PC-9 (cell line): ENCODE results near the gene ATP12A. TPM values are rescaled to one million over a fixed set of nuclear protein-coding genes. Genes with fewer than 3 reads are reported as not detected.
A peak's percentile ranks its signal among the peaks of the same experiment; 100 is the strongest.

Source experiments
- BruUV-seq: library from RNA; stranded (reverse); fragments of 400-500 nt; replicated peaks from 2 replicates; lab custom pipeline; 2021; lab: Mats Ljungman, UMichigan
- CTCF ChIA-PET: fragments of 300-600 bp; sonication (Branson Sonifier 250); formaldehyde crosslinking; loops from one replicate; lab custom pipeline; 2022; ENCODE audit warnings: antibody characterized with exemption; lab: Charles Lee
- POLR2A ChIA-PET: fragments of 300-600 bp; sonication (Branson Sonifier 250); formaldehyde crosslinking; loops from one replicate; lab custom pipeline; 2022; ENCODE audit warnings: antibody characterized with exemption; ENCODE audit not compliant: unreplicated experiment; lab: Charles Lee
- DNase-seq, 2 experiments: peaks; one replicate each; pipeline versions ENCODE4 v3.0.0 to v3.0.0-alpha.2; 2015 to 2022; ENCODE audit warnings: mixed read lengths in 1 of 2
- H2AFZ ChIP-seq: fragments of 200-600 bp; sonication (generic); 2 replicates; pipeline ENCODE4 v1.8.1; 2017; ENCODE audit warnings: antibody characterized with exemption
- H3F3A ChIP-seq: fragments of 200-600 bp; sonication (generic); 2 replicates; pipeline ENCODE4 v1.8.1; 2017; ENCODE audit warnings: antibody characterized with exemption, mild to moderate bottlenecking, low read depth; ENCODE audit not compliant: insufficient read depth
- H3K27ac ChIP-seq: fragments of 200-600 bp; sonication (generic); 2 replicates; pipeline ENCODE4 v1.6.1; 2016; ENCODE audit warnings: mixed run types
- H3K27me3 ChIP-seq: fragments of 200-600 bp; sonication (generic); 2 replicates; pipeline ENCODE4 v1.6.1; 2016; ENCODE audit warnings: low read depth, mixed run types; ENCODE audit not compliant: insufficient read depth
- H3K36me3 ChIP-seq: fragments of 200-600 bp; sonication (generic); 2 replicates; pipeline ENCODE4 v1.6.1; 2016; ENCODE audit warnings: low read depth, mixed run types
- H3K4me1 ChIP-seq: fragments of 200-600 bp; sonication (generic); replicated peaks from 2 replicates; pipeline ENCODE4 v1.6.1; 2016; ENCODE audit warnings: mixed run types; ENCODE audit not compliant: insufficient read depth
- H3K4me2 ChIP-seq: fragments of 200-600 bp; sonication (generic); 2 replicates; pipeline ENCODE4 v1.6.1; 2017; ENCODE audit warnings: mixed run types
- H3K4me3 ChIP-seq: fragments of 200-600 bp; sonication (generic); 2 replicates; pipeline ENCODE4 v1.6.1; 2016; ENCODE audit warnings: mixed run types
- H3K79me2 ChIP-seq: fragments of 200-600 bp; sonication (generic); 2 replicates; pipeline ENCODE4 v1.6.1; 2017; ENCODE audit warnings: low read depth, mixed run types
- H3K9me2 ChIP-seq: fragments of 200-600 bp; sonication (generic); 2 replicates; pipeline ENCODE4 v1.8.1; 2017; ENCODE audit warnings: mild to moderate bottlenecking; ENCODE audit not compliant: insufficient read depth
- H3K9me3 ChIP-seq: fragments of 200-600 bp; sonication (generic); 2 replicates; pipeline ENCODE4 v1.8.1; 2016; ENCODE audit warnings: low read depth; ENCODE audit not compliant: insufficient read depth
- H4K20me1 ChIP-seq: fragments of 200-600 bp; sonication (generic); 2 replicates; pipeline ENCODE4 v1.8.1; 2017; ENCODE audit not compliant: insufficient read depth
- CTCF ChIP-seq: fragments of 200-600 bp; sonication (generic); conservative IDR thresholded peaks from 2 replicates; pipeline ENCODE4 v1.6.1; 2017; ENCODE audit warnings: mixed run types, antibody characterized with exemption, mild to moderate bottlenecking, moderate library complexity
- EZH2 ChIP-seq: fragments of 200-600 bp; sonication (generic); IDR thresholded peaks from 2 replicates; pipeline ENCODE4 v1.8.0; 2017; ENCODE audit warnings: antibody characterized with exemption, low read depth
- intact Hi-C: fragments of 100-400 bp; cut with micrococcal nuclease; formaldehyde crosslinking; loops from one replicate; pipeline ENCODE4 v1.10.0; 2022; ENCODE audit not compliant: unreplicated experiment
- total RNA-seq: library from RNA; stranded (reverse); gene quantifications from 2 replicates; pipeline ENCODE4 v1.2.3, GENCODE V29; 2021

Gene ATP12A
- total RNA-seq, 1 experiment from 2014 or later: 0.09 TPM

DNA sequence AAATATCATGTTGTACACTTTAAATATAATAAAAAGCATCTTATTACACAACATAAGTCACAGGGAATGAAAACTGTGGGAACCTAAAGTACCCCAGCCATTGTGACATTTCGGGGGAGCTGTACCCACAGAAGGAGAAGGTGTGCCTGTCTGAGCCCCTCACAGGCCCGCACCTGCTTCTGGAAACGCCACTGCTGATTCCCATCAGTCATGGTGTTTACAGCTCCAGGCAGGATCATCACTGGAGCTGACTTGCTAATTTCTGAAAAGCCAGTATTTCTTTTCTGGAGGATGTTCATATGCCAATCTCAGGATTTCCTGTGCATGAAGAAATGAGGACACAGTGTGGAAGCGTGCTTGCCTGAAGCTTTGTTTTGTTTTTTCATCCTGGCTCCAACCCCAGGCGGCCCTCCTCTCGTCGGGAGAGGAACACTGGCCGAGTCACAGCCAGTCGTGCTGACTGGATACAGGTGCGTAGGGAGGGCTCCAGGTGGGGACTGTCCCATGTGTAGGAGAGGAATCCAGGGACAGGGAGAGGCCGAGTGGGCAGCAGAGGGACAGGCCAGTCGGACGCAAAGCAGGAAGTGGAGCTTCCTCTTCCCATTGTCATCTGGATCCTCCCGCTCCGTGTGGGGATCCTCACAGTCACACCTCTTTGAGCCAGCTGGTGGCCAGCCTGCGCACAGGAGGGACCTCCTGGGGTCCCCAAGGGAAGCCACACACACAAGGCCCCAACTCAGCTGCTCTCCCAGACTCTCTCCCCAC is 4.2 kb upstream of the ATP12A start:
- Histone ChIP-seq H3K9me2 (no peaks in the 10 kb centered on the region), H3K4me3 (no peak overlapping the region), H3K27ac (no peak overlapping the region), H3F3A (peaks cover 11% of the 10 kb centered on the region; the same call in 1 of the 2 replicates), H3K4me2 (no peak overlapping the region), H3K9me3 (no peaks in the 10 kb centered on the region), H2AFZ (no peak overlapping the region), H3K27me3 (peaks cover 9% of the 10 kb centered on the region; the same call in 1 of the 2 replicates), H3K36me3 (no peaks in the 10 kb centered on the region), H4K20me1 (no peaks in the 10 kb centered on the region), H3K4me1 (peaks cover 18% of the 10 kb centered on the region), H3K79me2 (no peaks in the 10 kb centered on the region)
- intact Hi-C loops: no loop called here
- DNase-seq: no peak
- TF ChIP-seq EZH2 (no peak), CTCF (no peak)
- CTCF ChIA-PET: no interaction called here
- BruUV-seq: no TSS peak
- POLR2A ChIA-PET: no interaction called here

DNA sequence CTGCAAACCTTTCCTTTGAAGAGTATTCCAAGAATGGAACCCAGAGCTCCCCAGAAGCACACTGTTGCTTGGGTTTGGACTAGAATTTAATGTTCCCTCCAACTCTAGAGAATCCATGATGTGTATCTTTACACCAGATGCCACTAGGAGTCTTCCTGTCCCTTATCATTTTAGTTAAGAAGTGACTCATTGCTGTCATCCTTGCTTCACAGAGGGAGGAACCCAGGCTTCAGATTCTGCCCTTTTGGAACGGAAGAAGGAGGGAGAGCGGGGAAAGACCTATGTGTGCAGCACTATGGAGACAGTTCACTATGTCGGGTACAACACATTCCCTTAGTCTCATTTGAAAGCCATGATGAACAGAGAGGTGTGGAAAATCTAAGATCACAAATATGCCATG is 2.1 kb upstream of the ATP12A start:
- CTCF ChIA-PET: interaction anchor here (0.7 kb wide), 1 partner anchor 63 kb away, joined by 4 read pairs; no protein-coding TSS in a partner anchor
- Histone ChIP-seq H3K9me2 (no peaks in the 10 kb centered on the region), H3K27me3 (peaks cover 9% of the 10 kb centered on the region; the same call in 1 of the 2 replicates), H2AFZ (no peak overlapping the region), H3K4me1 (no peaks in the 10 kb centered on the region), H3K27ac (no peak overlapping the region), H3K79me2 (no peaks in the 10 kb centered on the region), H3K9me3 (no peaks in the 10 kb centered on the region), H3F3A (no peaks in the 10 kb centered on the region), H4K20me1 (no peaks in the 10 kb centered on the region), H3K4me2 (no peak overlapping the region), H3K36me3 (no peaks in the 10 kb centered on the region), H3K4me3 (no peak overlapping the region)
- POLR2A ChIA-PET: interaction anchor here (0.6 kb wide), 1 partner anchor 183 kb away, joined by 4 read pairs; no protein-coding TSS in a partner anchor
- DNase-seq: no peak
- BruUV-seq: no TSS peak
- TF ChIP-seq CTCF (no peak), EZH2 (no peak)
- intact Hi-C loops: no loop called here

DNA sequence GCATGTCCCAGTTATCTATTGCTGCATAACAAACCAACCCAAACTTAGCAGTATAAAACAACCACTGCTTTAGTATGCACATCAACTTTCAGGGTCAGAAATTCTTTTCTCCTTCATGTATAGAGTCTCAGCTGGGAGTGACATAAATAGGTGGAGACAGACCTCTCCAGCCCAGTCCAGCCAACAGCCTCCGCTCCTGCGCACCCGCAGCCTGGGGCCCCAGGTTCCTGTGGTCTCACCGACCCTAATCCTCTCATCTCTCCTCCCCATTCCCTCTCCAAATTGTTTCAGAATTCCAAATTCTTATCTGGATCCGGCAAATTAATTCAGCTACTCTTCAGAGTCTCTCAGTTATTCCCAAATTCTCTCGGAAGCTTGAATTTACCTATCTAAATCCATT is 522 bp upstream of the ATP12A start:
- peaks cover 9% of the 10 kb centered on the region; the same call in 1 of the 2 replicates for H3K27me3 ChIP-seq
- H2AFZ ChIP-seq: no peak overlapping the region
- no peak overlapping the region for H3K27ac ChIP-seq
- peak overlapping the region; percentile 24; the same call in 1 of the 2 replicates for H3K4me3 ChIP-seq
- no peaks in the 10 kb centered on the region for H3K36me3 ChIP-seq
- no peaks in the 10 kb centered on the region for H3F3A ChIP-seq
- H4K20me1 ChIP-seq: no peaks in the 10 kb centered on the region
- no peaks in the 10 kb centered on the region for H3K79me2 ChIP-seq
- intact Hi-C loops: no loop called here
- TF ChIP-seq CTCF (no peak), EZH2 (no peak)
- no peak for DNase-seq
- ChIA-PET CTCF (no interaction called here), POLR2A (interaction anchor here (0.5 kb wide), 1 partner anchor 23 kb away, joined by 5 read pairs; no protein-coding TSS in a partner anchor)
- no peaks in the 10 kb centered on the region for H3K9me2 ChIP-seq
- H3K4me1 ChIP-seq: no peaks in the 10 kb centered on the region
- H3K4me2 ChIP-seq: peak overlapping the region; percentile 36; the same call in 1 of the 2 replicates
- BruUV-seq: no TSS peak
- H3K9me3 ChIP-seq: no peaks in the 10 kb centered on the region
